SK-N-SH treated with all-trans-retinoic acid at 6 μM for 48 hours (cell line): ENCODE measurements around the gene ARHGAP9.

ENCODE experiments used
- ATAC-seq: fragments of 200-7000 bp; cut with Tn5 transposase; 3 replicates; pipeline ENCODE4 v1.9.1; 2020; ENCODE audit warnings: mild to moderate bottlenecking, moderate library complexity
- ARNTL ChIP-seq: fragments of 450-650 bp; formaldehyde crosslinking; IDR thresholded peaks from 2 replicates; pipeline ENCODE4 v1.5.0; 2020; ENCODE audit warnings: low read depth, mild to moderate bottlenecking, moderate library complexity, borderline replicate concordance
- BACH2 ChIP-seq: fragments of 250-450 bp; sonication (Bioruptor Pico); IDR thresholded peaks from 2 replicates; pipeline ENCODE4 v1.9.0; 2021; ENCODE audit warnings: mild to moderate bottlenecking, borderline replicate concordance
- ESRRG ChIP-seq: fragments of 250-450 bp; sonication (Bioruptor Pico); IDR thresholded peaks from 2 replicates; pipeline ENCODE4 v1.6.1; 2021; ENCODE audit warnings: mild to moderate bottlenecking
- GLIS3 ChIP-seq: fragments of 250-450 bp; sonication (Bioruptor Pico); IDR thresholded peaks from 2 replicates; pipeline ENCODE4 v1.5.0; 2020; ENCODE audit warnings: mild to moderate bottlenecking, moderate library complexity
- ISL1 ChIP-seq: fragments of 250-450 bp; sonication (Bioruptor Pico); IDR thresholded peaks from 2 replicates; pipeline ENCODE4 v2.1.2; 2022; ENCODE audit warnings: mild to moderate bottlenecking, moderate library complexity
- OSR1 ChIP-seq: fragments of 250-450 bp; sonication (Bioruptor Pico); IDR thresholded peaks from 2 replicates; pipeline ENCODE4 v1.8.0; 2022; ENCODE audit warnings: moderate library complexity, mild to moderate bottlenecking, inconsistent platforms
- PATZ1 ChIP-seq: fragments of 250-450 bp; sonication (Bioruptor Pico); IDR thresholded peaks from 2 replicates; pipeline ENCODE4 v1.8.0; 2020; ENCODE audit warnings: mild to moderate bottlenecking, moderate library complexity, borderline replicate concordance
- PPARA ChIP-seq: fragments of 250-450 bp; sonication (Bioruptor Pico); IDR thresholded peaks from 2 replicates; pipeline ENCODE4 v1.5.0; 2020; ENCODE audit warnings: mild to moderate bottlenecking, borderline replicate concordance
- RARB ChIP-seq: fragments of 250-450 bp; sonication (Bioruptor Pico); IDR thresholded peaks from 2 replicates; pipeline ENCODE4 v1.8.0; 2021; ENCODE audit warnings: mild to moderate bottlenecking, moderate library complexity
- SNAI2 ChIP-seq: fragments of 250-450 bp; sonication (Bioruptor Pico); IDR thresholded peaks from 2 replicates; pipeline ENCODE4 v1.5.0; 2020; ENCODE audit warnings: mild to moderate bottlenecking, moderate library complexity
- TCF4 ChIP-seq: fragments of 250-450 bp; sonication (Bioruptor Pico); IDR thresholded peaks from 2 replicates; pipeline ENCODE4 v1.8.0; 2021; ENCODE audit warnings: mild to moderate bottlenecking, moderate library complexity, borderline replicate concordance
- TOX ChIP-seq: fragments of 250-450 bp; sonication (Bioruptor Pico); IDR thresholded peaks from 2 replicates; pipeline ENCODE4 v1.8.0; 2021; ENCODE audit warnings: mild to moderate bottlenecking, moderate library complexity, borderline replicate concordance
- ZC3H10 ChIP-seq: fragments of 250-450 bp; sonication (Bioruptor Pico); IDR thresholded peaks from 2 replicates; pipeline ENCODE4 v1.5.1; 2021; ENCODE audit warnings: mild to moderate bottlenecking, moderate library complexity
- ZFP3 ChIP-seq: fragments of 250-450 bp; sonication (Bioruptor Pico); IDR thresholded peaks from 2 replicates; pipeline ENCODE4 v1.5.0; 2020; ENCODE audit warnings: mild to moderate bottlenecking, moderate library complexity
- ZFP30 ChIP-seq: fragments of 450-650 bp; formaldehyde crosslinking; IDR thresholded peaks from 2 replicates; pipeline ENCODE4 v1.5.0; 2022; ENCODE audit warnings: mild to moderate bottlenecking, moderate library complexity
- ZNF565 ChIP-seq: fragments of 450-650 bp; formaldehyde crosslinking; conservative IDR thresholded peaks from 2 replicates; pipeline ENCODE4 v1.5.0; 2020; ENCODE audit warnings: low read depth, mild to moderate bottlenecking, moderate library complexity
- ZNF70 ChIP-seq: fragments of 450-650 bp; formaldehyde crosslinking; IDR thresholded peaks from 2 replicates; pipeline ENCODE4 v1.5.0; 2020; ENCODE audit warnings: mild to moderate bottlenecking, moderate library complexity
- TF ChIP-seq, protein P1 (sequence below): fragments of 250-450 bp; sonication (Bioruptor Pico); IDR thresholded peaks from 2 replicates; pipeline ENCODE4 v1.8.0; 2021; ENCODE audit warnings: low read depth, mild to moderate bottlenecking, moderate library complexity, borderline replicate concordance
- TF ChIP-seq, protein P2 (sequence below): fragments of 250-450 bp; sonication (Bioruptor Pico); IDR thresholded peaks from 2 replicates; pipeline ENCODE4 v1.5.1; 2021; ENCODE audit warnings: mild to moderate bottlenecking, moderate library complexity

The ARHGAP9 gene

GRCh38 chr12:57491393-57492280 lies 12.0 kb upstream of the ARHGAP9 start:
- ATAC-seq: no peak

GRCh38 chr12:57490126-57490525 lies 10.5 kb upstream of the ARHGAP9 start:
- no peak for TF ChIP-seq ZC3H10 (CRISPR knock-in tag)
- no peak for TF ChIP-seq PATZ1 (CRISPR knock-in tag)
- TF ChIP-seq SNAI2 (CRISPR knock-in tag): no peak
- TF ChIP-seq ZNF565 (CRISPR knock-in tag): no peak
- no peak for TF ChIP-seq RARB

More at GRCh38 chr12:57491393-57492280, 12.0 kb upstream of the ARHGAP9 start:
- TF ChIP-seq OSR1 (CRISPR knock-in tag) (no peak), PATZ1 (CRISPR knock-in tag) (no peak), ISL1 (CRISPR knock-in tag) (no peak), TCF4 (CRISPR knock-in tag) (no peak)

DNA sequence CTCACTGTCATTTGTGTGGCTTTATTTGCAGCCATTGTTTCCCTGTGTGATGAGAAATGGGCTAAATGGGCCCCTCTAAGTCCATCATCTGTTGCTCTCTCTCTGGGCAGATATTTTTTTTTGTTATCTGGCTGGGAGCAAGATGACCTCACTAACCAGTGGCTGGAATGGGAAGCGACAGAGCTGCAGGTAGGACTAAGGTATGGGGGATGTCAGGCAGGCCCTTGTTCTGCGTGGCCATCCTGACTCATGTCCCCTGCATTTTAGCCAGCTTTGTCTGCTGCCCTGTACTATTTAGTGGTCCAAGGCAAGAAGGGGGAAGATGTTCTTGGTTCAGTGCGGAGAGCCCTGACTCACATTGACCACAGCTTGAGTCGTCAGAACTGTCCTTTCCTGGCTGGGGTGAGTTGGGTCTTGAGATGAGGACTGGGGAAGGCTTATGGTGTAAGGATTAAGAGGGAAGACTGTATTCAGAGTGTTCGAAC lies 9.5 kb upstream of the ARHGAP9 start:
- ATAC-seq: no peak
- TF ChIP-seq ZNF70: no peak
- no peak for TF ChIP-seq ISL1 (CRISPR knock-in tag)
- no peak for TF ChIP-seq OSR1 (CRISPR knock-in tag)

More at GRCh38 chr12:57490126-57490525, 10.5 kb upstream of the ARHGAP9 start:
- ATAC-seq: no peak

- peak; percentile 18 for ATAC-seq
These were observed 8.9 kb upstream of the ARHGAP9 start for GRCh38 chr12:57488402-57489156.

GRCh38 chr12:57487597-57488401 lies 8.1 kb upstream of the ARHGAP9 start, which contains the start of gene MARS1:
Gene MARS1, plus strand, starts transcription at chr12:57488068. Its CDS starts 23 bp downstream, at chr12:57488091.
- TF ChIP-seq SNAI2 (CRISPR knock-in tag) (no peak), ZC3H10 (CRISPR knock-in tag) (no peak), TOX (CRISPR knock-in tag) (no peak), PPARA (CRISPR knock-in tag) (no peak), PATZ1 (CRISPR knock-in tag) (no peak), BACH2 (CRISPR knock-in tag) (no peak), ARNTL (CRISPR knock-in tag) (no peak), ZNF70 (no peak), OSR1 (CRISPR knock-in tag) (no peak), ISL1 (CRISPR knock-in tag) (no peak), ZFP30 (no peak), ZFP3 (no peak), GLIS3 (no peak), RARB (no peak)
- TF ChIP-seq, protein P1, sequence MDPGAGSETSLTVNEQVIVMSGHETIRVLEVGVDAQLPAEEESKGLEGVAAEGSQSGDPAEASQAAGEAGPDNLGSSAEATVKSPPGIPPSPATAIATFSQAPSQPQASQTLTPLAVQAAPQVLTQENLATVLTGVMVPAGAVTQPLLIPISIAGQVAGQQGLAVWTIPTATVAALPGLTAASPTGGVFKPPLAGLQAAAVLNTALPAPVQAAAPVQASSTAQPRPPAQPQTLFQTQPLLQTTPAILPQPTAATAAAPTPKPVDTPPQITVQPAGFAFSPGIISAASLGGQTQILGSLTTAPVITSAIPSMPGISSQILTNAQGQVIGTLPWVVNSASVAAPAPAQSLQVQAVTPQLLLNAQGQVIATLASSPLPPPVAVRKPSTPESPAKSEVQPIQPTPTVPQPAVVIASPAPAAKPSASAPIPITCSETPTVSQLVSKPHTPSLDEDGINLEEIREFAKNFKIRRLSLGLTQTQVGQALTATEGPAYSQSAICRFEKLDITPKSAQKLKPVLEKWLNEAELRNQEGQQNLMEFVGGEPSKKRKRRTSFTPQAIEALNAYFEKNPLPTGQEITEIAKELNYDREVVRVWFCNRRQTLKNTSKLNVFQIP (CRISPR knock-in tag): no peak
- TF ChIP-seq, protein P2, sequence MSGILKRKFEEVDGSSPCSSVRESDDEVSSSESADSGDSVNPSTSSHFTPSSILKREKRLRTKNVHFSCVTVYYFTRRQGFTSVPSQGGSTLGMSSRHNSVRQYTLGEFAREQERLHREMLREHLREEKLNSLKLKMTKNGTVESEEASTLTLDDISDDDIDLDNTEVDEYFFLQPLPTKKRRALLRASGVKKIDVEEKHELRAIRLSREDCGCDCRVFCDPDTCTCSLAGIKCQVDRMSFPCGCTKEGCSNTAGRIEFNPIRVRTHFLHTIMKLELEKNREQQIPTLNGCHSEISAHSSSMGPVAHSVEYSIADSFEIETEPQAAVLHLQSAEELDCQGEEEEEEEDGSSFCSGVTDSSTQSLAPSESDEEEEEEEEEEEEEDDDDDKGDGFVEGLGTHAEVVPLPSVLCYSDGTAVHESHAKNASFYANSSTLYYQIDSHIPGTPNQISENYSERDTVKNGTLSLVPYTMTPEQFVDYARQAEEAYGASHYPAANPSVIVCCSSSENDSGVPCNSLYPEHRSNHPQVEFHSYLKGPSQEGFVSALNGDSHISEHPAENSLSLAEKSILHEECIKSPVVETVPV (CRISPR knock-in tag): no peak
- ATAC-seq: peak; percentile 97

More at GRCh38 chr12:57488402-57489156, 8.9 kb upstream of the ARHGAP9 start:
- TF ChIP-seq TOX (CRISPR knock-in tag) (no peak), ISL1 (CRISPR knock-in tag) (no peak), ZFP30 (no peak), ZC3H10 (CRISPR knock-in tag) (no peak), RARB (no peak), SNAI2 (CRISPR knock-in tag) (no peak), TCF4 (CRISPR knock-in tag) (no peak), ESRRG (CRISPR knock-in tag) (no peak), GLIS3 (no peak), OSR1 (CRISPR knock-in tag) (no peak)
- TF ChIP-seq, all 23 proteins: peak for 0
